Activated B cell treated with CpG ODN at 0.5 μM for 24 hours (primary cell): ENCODE measurements around the gene LINGO3. TPM values are rescaled to one million over a fixed set of nuclear protein-coding genes. Genes with fewer than 3 reads are reported as not detected.

Source experiments
- ATAC-seq: fragments of 200-7000 bp; cut with Tn5 transposase; one replicate; pipeline ENCODE4 v1.10.0; 2021; ENCODE audit warnings: low read depth, mild to moderate bottlenecking, moderate library complexity
- CTCF ChIA-PET: fragments of 350-600 bp; sonication (Branson Sonifier 250); formaldehyde crosslinking; loops from one replicate; lab custom pipeline; 2021; ENCODE audit warnings: antibody characterized with exemption; lab: Charles Lee
- POLR2A ChIA-PET: fragments of 350-600 bp; sonication (Branson Sonifier 250); formaldehyde crosslinking; loops from one replicate; lab custom pipeline; 2021; ENCODE audit warnings: antibody characterized with exemption; lab: Charles Lee
- DNase-seq: peaks from one replicate; pipeline ENCODE4 v3.0.0; 2022
- H3K27ac Mint-ChIP-seq: one replicate; pipeline ENCODE4 v1.8.0; 2020; ENCODE audit warnings: mixed read lengths
- H3K27me3 Mint-ChIP-seq: one replicate; pipeline ENCODE4 v1.8.0; 2021; ENCODE audit warnings: mixed read lengths
- H3K36me3 Mint-ChIP-seq: one replicate; pipeline ENCODE4 v1.8.0; 2021; ENCODE audit warnings: low read depth, mixed read lengths
- H3K4me1 Mint-ChIP-seq: one replicate; pipeline ENCODE4 v1.8.0; 2021; ENCODE audit warnings: mixed read lengths
- H3K4me3 Mint-ChIP-seq: one replicate; pipeline ENCODE4 v1.8.0; 2020; ENCODE audit warnings: mild to moderate bottlenecking, mixed read lengths
- H3K9me3 Mint-ChIP-seq: one replicate; pipeline ENCODE4 v1.8.0; 2020; ENCODE audit warnings: mixed read lengths
- intact Hi-C: fragments of 100-400 bp; cut with micrococcal nuclease; formaldehyde crosslinking; loops from one replicate; pipeline ENCODE4 v1.15.1; 2024
- total RNA-seq: library from RNA; stranded (reverse); gene quantifications from 2 replicates; pipeline ENCODE4 v1.2.3, GENCODE V29; 2022
- TF ChIP-seq, protein P1 (sequence below): fragments of 200-600 bp; IDR thresholded peaks from one replicate; pipeline ENCODE4 v1.8.0; 2022; ENCODE audit warnings: antibody characterized with exemption, mild to moderate bottlenecking

Gene LINGO3
- total RNA-seq, 1 donor from 2014 or later, result 1.4 TPM

DNA sequence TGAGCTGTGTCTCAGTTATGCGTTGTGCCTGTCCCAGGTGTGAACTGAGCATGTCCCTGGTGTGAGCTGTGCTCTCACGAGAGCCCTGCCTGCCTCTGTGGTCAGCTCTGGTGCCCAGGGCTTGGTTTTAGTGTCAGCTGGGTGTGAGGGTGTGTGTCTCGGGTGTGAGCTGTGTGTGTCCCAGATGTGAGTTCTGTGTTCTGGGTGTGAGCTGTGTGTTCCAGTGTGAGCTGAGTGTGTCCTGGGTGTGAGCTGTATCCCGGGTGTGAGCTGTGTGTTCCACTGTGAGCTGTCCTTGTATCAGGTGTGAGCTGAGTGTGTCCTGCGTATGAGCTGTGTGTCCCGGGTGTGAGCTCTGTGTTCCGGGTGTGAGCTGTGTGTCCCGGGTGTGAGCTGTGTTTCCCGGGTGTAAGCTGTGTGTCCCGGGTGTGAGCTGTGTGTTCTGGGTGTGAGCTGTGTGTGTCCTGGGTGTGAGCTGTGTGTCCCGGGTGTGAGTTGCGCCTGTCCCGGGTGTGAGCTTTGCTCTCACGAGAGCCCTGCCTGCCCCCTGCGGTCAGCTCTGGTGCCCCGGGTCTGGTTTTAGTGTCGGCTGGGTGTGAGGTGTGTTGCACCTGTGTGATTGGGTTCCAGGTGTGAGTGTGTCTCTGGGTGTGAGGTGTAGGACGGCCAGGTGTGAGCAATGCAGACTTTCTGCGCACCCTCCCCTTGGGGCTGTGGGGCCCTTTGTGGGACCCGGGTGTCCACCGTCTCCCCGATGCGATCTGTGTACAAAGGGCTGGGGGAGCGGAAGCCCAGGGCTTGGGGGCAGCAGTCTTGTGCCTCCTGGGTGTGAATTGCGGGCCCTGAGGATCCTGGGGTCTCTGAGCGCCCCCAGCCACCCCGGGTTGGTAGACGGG lies 18.9 kb downstream of the LINGO3 start:
- TF ChIP-seq, protein P1, sequence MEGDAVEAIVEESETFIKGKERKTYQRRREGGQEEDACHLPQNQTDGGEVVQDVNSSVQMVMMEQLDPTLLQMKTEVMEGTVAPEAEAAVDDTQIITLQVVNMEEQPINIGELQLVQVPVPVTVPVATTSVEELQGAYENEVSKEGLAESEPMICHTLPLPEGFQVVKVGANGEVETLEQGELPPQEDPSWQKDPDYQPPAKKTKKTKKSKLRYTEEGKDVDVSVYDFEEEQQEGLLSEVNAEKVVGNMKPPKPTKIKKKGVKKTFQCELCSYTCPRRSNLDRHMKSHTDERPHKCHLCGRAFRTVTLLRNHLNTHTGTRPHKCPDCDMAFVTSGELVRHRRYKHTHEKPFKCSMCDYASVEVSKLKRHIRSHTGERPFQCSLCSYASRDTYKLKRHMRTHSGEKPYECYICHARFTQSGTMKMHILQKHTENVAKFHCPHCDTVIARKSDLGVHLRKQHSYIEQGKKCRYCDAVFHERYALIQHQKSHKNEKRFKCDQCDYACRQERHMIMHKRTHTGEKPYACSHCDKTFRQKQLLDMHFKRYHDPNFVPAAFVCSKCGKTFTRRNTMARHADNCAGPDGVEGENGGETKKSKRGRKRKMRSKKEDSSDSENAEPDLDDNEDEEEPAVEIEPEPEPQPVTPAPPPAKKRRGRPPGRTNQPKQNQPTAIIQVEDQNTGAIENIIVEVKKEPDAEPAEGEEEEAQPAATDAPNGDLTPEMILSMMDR, result no peak
- H3K36me3 Mint-ChIP-seq, result peaks cover 11% of the 10 kb centered on the region
- peak overlapping the region; percentile 90 for H3K4me3 Mint-ChIP-seq
- DNase-seq, result peak; percentile 54
- no peaks in the 10 kb centered on the region for H3K9me3 Mint-ChIP-seq
- CTCF ChIA-PET, result interaction anchor here (0.8 to 2.5 kb wide), 8 partner anchors 11 to 105 kb away, joined by 3 to 13 read pairs (median 4); no protein-coding TSS in a partner anchor
- peak overlapping the region; percentile 90 for H3K27ac Mint-ChIP-seq
- intact Hi-C loops, result loop anchor here (1.0 to 2.0 kb wide), 3 partner anchors 14 to 43 kb away; no protein-coding TSS in a partner anchor
- ATAC-seq, result peak; percentile 31
- H3K4me1 Mint-ChIP-seq, result peaks cover 46% of the 10 kb centered on the region
- no peaks in the 10 kb centered on the region for H3K27me3 Mint-ChIP-seq
- POLR2A ChIA-PET, result interaction anchor here (0.6 to 3.2 kb wide), 32 partner anchors 8 to 1020 kb away, joined by 3 to 73 read pairs (median 4); partner anchors contain the start of genes CIRBP, GADD45B, LSM7 and PLEKHJ1

DNA sequence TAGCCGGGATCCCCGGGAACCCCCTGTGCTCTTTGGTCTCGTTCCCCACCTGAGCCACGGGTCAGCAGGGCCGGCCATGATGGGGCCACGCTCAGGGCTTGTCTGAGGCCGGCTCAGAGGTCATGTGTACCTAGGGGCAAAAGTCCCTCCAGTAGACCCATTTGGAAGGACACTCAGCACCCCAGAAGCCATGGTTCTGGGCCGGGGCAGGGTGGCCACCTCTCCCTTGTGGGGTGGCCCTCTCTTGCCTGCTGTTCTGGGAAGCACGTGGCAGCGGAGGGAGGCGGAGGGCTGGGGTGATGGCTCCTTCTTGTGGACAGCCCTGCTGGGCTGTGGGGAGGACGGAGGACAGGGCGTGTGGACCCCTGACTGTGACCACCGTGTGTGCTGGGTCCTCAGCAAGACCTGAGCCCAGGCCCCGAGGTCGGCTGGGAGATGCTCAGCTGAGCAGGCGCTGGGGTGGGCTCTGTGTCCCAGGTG lies 19.6 kb downstream of the LINGO3 start:
- H3K4me1 Mint-ChIP-seq, result peaks cover 42% of the 10 kb centered on the region
- peak overlapping the region; percentile 90 for H3K4me3 Mint-ChIP-seq
- intact Hi-C loops, result loop anchor here (2.0 kb wide), 1 partner anchor 14 kb away; no protein-coding TSS in a partner anchor
- no peaks in the 10 kb centered on the region for H3K27me3 Mint-ChIP-seq
- ATAC-seq (no peak), DNase-seq (no peak)
- ChIA-PET POLR2A (interaction anchor here (0.6 to 3.2 kb wide), 16 partner anchors 9 to 1019 kb away, joined by 3 to 73 read pairs (median 10); partner anchors contain the start of genes CIRBP, GADD45B, LSM7 and SPPL2B), CTCF (interaction anchor here (1.1 to 2.5 kb wide), 7 partner anchors 10 to 106 kb away, joined by 3 to 13 read pairs (median 4); no protein-coding TSS in a partner anchor)
- H3K27ac Mint-ChIP-seq, result peak overlapping the region; percentile 90
- H3K9me3 Mint-ChIP-seq, result no peaks in the 10 kb centered on the region
- TF ChIP-seq, protein P1, result no peak
- H3K36me3 Mint-ChIP-seq, result peaks cover 7% of the 10 kb centered on the region

DNA sequence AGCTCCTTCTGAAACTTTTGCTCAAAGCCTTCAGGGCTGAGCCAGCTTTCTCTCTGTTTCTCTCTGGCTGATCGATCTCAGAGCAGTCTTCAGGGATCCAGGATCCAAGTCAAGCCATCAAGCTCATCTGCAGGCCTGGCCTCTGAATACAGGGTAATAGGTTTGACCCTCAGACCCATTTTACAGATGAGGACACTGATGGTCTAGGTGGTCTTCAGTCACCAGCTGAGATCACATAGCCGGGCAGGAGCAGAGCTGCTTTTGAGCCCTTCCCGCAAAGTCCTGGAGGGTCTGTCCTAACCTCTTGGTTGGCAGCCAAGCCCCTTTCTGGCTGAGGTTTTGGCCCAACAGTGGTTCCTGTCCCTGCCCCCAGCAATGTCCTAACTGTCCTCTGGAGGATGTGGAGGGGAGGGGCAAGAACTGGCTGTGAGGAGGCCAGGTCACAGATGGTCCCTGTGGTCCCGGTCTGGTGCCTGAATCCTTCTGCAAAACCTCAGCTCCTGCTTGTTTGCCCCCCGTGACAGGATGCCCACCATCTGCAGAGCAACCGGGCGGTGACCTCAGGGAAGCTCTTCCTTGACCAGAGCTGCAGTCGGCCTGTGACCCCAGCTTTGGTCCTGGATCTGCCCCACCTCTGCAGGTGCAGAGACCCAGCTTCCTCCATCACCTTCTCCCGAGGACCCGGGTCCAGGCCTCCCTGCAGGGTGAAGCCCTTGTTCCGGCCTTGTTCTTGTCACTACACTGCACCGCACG lies 20.2 kb downstream of the LINGO3 start:
- H3K9me3 Mint-ChIP-seq, result no peaks in the 10 kb centered on the region
- no peak for DNase-seq
- peaks cover 42% of the 10 kb centered on the region for H3K4me1 Mint-ChIP-seq
- CTCF ChIA-PET, result interaction anchor here (1.1 to 2.5 kb wide), 3 partner anchors 10 to 15 kb away, joined by 3 to 13 read pairs (median 12); no protein-coding TSS in a partner anchor
- intact Hi-C loops, result loop anchor here (2.0 kb wide), 1 partner anchor 15 kb away; no protein-coding TSS in a partner anchor
- no peak overlapping the region for H3K4me3 Mint-ChIP-seq
- ATAC-seq, result no peak
- H3K36me3 Mint-ChIP-seq, result peaks cover 4% of the 10 kb centered on the region
- POLR2A ChIA-PET, result interaction anchor here (1.1 to 3.2 kb wide), 6 partner anchors 9 to 40 kb away, joined by 3 to 73 read pairs (median 14); partner anchors contain the start of genes LSM7 and SPPL2B
- TF ChIP-seq, protein P1, result no peak
- peak overlapping the region; percentile 90 for H3K27ac Mint-ChIP-seq
- no peaks in the 10 kb centered on the region for H3K27me3 Mint-ChIP-seq

DNA sequence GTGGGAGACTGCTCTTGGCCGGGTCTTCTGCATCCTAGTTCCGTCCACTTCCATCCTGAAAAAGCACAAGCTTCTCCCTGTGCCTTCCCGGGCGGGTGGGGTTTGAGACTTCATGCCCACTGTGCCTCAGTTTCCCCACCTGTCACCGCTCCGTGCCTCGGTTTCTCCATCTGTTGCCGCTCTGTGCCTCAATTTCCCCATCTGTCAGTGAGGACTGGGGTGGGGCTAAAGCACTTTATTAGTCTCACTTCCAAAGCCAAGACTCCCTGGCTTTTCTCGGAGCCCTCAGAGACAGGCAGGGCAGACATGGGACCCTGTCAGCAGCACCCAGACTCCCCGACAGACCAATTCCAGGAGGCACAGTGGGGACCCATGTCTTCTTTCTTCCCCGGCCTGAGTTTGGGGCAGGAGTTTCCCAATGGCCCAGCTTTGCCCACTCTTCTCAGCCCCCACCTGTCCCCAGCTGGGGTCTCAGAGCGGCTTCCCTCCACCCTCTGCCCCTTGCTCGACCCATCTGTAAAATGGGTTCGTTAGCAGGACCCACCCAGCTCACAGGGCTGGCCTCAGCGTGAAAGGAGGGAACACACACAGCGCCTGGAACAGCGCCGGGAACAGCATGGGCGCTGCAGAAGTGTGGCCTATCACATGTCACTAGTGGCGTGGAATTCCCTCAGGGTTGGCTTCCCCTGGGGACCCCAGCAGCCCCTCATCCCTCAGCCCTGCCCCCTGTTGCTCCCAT lies 21.4 kb downstream of the LINGO3 start:
- CTCF ChIA-PET, result interaction anchor here (1.7 kb wide), 1 partner anchor 11 kb away, joined by 4 read pairs; no protein-coding TSS in a partner anchor
- no peaks in the 10 kb centered on the region for H3K27me3 Mint-ChIP-seq
- no peak for DNase-seq
- ATAC-seq, result no peak
- no peak overlapping the region for H3K4me3 Mint-ChIP-seq
- intact Hi-C loops, result no loop called here
- H3K4me1 Mint-ChIP-seq, result peaks cover 47% of the 10 kb centered on the region
- H3K9me3 Mint-ChIP-seq, result no peaks in the 10 kb centered on the region
- no peak overlapping the region for H3K27ac Mint-ChIP-seq
- H3K36me3 Mint-ChIP-seq, result no peaks in the 10 kb centered on the region
- TF ChIP-seq, protein P1, result no peak
- POLR2A ChIA-PET, result interaction anchor here (0.6 to 3.2 kb wide), 5 partner anchors 12 to 225 kb away, joined by 3 to 73 read pairs (median 4); no protein-coding TSS in a partner anchor
